GM21737 (cell line): ENCODE data around the gene SMG7.
"Not testable (repeated sequence)": the region's sequence is repeated elsewhere in the genome, so short reads cannot be mapped to it uniquely, and the experiment has no call there.

ENCODE experiments used
- ATAC-seq: cut with Tn5 transposase; IDR thresholded peaks from one replicate; pipeline ENCODE4 v1.9.1; 2021; ENCODE audit warnings: mild to moderate bottlenecking, moderate library complexity; ENCODE audit not compliant: unreplicated experiment

The SMG7 gene, protein sequence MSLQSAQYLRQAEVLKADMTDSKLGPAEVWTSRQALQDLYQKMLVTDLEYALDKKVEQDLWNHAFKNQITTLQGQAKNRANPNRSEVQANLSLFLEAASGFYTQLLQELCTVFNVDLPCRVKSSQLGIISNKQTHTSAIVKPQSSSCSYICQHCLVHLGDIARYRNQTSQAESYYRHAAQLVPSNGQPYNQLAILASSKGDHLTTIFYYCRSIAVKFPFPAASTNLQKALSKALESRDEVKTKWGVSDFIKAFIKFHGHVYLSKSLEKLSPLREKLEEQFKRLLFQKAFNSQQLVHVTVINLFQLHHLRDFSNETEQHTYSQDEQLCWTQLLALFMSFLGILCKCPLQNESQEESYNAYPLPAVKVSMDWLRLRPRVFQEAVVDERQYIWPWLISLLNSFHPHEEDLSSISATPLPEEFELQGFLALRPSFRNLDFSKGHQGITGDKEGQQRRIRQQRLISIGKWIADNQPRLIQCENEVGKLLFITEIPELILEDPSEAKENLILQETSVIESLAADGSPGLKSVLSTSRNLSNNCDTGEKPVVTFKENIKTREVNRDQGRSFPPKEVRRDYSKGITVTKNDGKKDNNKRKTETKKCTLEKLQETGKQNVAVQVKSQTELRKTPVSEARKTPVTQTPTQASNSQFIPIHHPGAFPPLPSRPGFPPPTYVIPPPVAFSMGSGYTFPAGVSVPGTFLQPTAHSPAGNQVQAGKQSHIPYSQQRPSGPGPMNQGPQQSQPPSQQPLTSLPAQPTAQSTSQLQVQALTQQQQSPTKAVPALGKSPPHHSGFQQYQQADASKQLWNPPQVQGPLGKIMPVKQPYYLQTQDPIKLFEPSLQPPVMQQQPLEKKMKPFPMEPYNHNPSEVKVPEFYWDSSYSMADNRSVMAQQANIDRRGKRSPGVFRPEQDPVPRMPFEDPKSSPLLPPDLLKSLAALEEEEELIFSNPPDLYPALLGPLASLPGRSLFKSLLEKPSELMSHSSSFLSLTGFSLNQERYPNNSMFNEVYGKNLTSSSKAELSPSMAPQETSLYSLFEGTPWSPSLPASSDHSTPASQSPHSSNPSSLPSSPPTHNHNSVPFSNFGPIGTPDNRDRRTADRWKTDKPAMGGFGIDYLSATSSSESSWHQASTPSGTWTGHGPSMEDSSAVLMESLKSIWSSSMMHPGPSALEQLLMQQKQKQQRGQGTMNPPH

DNA sequence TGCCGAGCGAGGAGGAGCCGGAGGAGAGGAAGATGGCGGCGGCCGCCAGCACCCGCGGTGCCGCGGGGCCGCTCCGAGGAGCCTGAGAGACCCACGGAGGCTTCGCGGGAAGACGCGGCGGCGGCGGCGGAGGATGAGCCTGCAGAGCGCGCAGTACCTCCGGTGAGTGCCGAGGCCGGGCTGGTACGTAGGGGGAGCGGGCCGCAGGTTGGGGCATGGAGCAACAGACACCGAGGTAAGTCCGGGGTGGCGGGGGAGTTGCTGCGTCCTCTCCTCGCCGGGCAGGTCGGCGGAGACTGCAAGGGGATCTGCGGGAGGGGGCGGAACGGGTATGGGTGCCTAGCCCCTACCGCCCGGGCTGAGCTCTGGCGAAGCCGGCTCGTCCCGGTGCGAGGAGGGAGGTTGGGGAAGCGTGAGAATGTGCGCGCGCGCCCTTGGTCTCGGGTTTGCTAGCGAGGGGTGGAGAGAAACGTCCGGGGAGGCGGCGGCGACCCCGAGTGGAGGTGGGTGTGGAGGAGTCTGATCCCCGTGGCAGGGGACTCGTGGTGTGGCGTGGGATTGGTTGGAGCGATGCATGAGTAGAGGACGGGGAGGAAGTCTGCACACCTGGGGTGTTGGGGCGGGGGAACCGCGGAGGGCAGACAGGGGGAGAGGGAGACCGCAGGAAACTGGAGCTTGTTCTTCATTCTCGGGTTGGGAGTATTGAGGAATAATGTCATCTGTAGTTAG, at the start of gene SMG7:
TSS of gene SMG7 (plus strand) at position 12 of the 729 bp plus-strand sequence. CDS start at position 134, 122 bp downstream.
- peak; percentile 18 for ATAC-seq

DNA sequence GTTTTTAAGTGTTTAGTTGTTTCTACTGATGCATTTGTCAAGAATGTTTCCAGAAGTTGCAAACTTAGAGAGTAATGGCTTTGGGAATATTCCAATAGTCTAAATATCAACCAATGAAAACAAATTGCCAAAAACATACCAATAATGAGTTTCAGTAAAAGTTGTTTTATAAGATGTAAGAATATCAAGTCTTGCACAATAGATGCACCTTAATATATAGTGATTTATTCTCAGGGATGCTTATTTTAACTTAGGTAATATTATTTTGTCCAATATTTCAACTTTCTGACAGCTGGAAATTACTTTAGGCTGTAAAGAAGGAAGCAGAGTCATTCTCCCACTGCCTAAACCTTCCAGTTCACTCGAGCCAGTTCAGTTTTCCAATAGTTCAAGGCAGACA, 48.8 kb upstream of the SMG7 start:
- ATAC-seq = no peak

DNA sequence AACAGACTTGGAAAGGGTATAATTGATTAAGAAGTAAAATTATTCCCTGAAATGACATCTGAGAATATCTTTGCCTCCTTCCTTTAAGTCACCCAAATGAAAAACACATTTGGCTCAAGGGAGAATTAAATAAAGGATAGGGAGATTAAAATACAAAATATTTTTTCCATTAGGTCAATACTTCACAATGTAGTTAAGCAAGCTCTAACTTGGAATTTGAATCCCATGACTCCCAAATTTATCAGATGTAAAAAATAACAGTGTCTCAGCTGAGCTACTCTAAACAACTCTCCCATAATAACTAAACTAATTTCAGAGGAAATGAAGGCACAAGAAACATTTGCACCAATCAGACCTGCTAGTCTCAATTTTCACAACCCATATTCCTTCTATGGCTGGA, 47.6 kb upstream of the SMG7 start:
- no peak for ATAC-seq

DNA sequence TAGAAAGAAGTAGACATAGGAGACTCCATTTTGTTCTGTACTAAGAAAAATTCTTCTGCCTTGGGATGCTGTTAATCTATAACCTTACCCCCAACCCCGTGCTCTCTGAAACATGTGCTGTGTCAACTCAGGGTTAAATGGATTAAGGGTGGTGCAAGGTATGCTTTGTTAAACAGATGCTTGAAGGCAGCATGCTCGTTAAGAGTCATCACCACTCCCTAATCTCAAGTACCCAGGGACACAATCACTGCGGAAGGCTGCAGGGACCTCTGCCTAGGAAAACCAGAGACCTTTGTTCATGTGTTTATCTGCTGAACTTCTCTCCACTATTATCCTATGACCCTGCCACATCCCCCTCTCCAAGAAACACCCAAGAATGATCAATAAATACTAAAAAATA, 44.7 kb upstream of the SMG7 start:
- not testable (repeated sequence) for ATAC-seq

DNA sequence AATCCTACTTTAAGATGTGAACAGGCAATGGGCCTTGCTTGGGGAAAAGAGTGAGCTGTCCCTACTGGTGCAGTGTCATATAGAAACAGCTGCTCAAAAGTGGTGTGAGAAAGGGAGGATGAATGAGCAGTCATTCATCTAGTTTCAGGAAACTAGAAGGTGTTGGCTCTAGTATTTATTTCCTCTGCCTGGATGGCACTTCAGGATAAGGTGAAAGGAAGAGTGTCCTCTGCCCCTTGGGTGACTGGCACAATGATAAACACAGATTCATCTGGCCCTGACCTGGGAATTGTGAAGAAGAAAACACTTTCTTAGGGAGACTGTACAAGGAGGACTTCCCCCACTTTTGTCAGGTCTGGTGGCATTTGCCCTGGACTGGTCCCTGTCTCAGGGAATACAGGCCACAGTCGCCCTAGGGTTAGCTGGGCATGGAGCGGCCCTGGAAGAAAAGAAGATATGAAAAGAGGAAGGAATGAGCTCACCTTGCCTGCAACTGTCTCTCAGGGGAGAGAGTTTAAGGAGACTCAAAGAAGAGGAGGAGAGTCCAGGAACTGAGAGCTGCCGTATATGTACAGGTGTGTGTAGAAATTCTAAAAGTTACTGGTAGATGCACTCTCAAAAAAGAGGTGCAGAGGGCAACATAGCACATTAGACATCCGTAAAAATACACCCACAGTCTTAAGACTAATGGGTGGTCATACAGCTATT, 40.3 kb upstream of the SMG7 start:
- no peak for ATAC-seq

DNA sequence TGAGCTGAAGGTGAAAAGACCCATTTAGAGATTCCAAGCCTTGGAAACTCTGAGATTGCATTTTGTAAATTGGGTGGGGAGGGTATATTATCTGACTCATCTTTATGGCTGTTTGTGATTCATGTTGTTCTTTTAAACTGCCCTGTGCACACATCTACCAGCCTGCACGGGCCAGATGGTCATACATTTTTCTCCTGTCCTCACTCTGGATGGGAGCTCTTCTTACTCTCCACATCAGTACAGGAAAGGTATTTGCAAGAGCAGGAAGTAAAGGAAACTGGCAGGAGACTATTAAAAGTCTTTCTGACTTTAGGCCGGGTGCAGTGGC, 39.8 kb upstream of the SMG7 start:
- no peak for ATAC-seq

DNA sequence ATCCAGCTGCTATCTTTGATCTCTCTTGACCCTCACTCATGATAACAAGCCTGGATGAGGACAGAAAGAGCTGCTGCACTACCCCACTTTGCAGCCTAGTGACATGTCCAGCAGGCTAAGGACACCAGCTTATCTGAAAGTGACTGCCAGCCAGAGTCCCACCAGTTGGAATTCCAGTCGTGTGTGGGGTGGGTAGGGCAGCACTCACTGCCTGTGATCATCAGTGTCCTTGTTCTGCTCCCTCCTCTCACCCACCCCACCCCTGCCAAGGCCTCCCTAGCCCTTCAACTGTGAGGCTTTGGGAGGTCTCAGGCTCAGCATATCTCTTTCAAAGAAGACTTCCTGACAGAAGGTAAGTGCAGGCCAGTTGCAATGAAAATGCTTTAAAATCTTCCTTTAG, 38.6 kb upstream of the SMG7 start:
- ATAC-seq = no peak

DNA sequence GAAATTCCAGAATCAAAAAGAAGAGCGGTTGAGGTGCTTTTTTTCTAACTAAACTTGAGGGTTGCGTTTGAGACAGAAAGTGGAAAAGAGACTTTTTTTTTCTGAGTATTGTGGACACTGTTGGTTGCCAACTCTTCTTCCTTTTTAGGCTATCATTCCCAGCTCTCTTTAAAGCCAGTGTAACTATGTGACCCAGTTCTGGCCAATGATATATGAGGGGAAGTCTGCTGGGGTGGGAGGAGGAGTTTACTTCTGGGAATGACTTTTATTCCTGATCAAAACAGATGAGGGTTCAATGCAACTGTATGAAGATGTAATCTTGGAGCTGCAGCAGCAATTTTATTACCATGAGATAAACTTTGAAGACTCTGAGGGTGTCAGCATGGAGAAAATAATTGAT, 36.8 kb upstream of the SMG7 start:
- no peak for ATAC-seq

DNA sequence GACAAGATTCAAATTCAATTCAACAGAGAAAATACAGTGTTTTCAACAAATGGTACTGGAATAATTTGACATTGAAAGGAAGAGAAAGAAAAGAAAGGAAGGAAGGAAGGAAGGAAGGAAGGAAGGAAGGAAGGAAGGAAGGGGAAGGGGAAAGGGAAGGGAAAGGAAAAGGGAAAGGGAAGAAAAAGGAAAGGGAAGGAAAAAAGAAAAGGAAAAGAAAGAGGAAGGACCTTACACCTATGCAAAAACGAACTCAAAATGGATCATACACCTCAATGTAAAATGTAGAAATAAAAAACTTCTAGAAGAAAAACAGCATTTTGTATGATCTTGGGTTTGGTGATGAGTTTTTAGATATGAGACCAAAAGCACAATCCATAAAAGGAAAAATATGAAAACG, 34.2 kb upstream of the SMG7 start:
- no peak for ATAC-seq

DNA sequence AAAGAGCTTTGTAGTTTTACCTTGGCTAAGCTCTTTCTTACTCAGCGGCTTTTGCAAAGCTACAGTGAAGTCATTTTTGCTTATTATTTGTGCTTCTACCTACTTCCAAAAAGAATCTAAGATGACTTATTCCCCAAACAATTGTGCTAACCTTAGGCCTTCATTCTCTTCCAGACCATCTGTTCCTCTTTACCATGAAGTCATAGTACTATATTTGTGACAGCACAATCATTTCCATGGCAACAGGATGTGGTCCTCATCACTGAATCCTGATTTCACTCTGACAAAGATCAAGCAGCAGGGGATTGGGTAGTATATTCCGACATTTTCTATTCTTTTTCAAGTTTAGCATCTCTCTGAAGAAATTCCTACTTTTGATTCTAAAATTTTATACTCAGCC, 29.3 kb upstream of the SMG7 start:
- no peak for ATAC-seq

DNA sequence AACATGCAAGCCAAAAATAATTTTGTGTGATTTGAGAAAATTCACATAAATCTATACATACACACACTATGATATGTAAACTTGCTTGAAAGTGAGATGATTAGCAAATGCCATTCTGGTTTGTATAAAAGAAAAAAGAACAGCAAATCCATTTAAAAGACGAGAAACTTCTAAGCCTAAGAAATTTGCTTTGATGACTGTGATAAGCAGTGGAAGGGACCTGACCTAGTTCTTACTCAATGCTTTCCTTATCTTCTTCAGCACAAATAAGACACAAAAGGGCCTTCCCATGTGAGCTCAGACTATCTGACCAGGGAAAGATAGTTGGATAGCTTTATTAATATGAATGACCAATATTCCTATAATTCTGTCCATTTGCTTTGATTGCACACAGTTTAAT, 28.8 kb upstream of the SMG7 start:
- no peak for ATAC-seq

DNA sequence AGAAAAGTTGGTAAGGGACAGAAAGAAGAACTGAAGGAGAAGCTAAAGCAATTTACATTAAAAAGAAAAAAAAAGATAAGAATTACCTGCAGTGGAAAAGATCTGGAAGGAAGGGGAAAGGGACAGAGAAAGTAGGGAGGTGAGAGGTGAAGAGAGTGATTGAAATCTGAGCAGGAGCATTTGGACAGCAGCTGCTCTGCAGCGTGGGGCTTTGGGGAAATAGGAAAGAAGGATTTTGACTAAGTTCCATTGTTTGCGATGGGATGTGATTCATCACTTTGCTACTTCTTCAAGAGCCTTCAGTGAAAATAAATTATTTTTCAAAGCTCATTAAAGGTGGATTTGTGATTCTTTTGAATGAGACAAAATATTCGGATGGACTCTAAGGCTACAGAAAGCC, 28.1 kb upstream of the SMG7 start:
- ATAC-seq = no peak

DNA sequence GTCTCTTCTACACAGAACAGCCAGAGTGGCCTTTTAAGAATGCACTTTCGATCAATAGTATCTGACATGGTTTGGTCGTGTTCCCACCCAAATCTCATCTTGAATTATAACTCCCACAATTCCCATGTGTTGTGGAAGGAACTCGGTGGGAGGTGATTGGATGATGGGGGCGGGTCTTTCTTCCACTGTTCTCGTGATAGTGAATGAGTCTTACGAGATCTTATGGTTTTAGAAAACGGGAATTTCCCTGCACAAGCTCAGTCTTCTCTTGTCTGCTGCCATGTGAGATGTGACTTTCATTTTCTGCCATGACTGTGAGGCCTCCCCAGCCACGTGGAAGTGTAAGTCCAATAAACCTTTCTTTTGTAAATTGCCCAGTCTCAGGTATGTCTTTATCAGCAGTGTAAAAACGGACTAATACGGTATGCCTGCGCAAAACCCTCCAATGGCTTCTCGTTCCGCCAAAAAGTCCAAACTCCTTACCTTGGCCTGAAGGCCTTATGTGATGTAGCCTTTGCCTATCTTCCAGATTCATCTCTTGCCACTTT, 23.0 kb upstream of the SMG7 start:
- no peak for ATAC-seq

DNA sequence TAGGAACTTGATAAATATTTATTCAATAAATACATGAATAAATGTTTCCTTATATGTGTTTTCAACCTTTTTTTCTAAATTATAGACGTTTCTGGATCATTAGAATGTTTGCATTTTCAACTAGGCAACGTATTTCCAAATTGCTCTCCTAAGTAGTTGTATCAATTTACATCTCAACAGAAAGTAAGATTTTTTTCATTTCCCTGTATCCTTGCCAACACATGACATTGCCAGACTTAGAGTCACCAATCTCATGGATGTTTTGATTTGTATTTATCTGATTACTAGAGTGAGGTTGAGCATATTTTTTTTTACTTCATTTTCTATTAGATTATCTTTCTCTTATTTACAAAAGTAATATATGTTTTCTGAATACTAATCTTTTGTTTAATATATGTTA, 22.2 kb upstream of the SMG7 start:
- no peak for ATAC-seq

DNA sequence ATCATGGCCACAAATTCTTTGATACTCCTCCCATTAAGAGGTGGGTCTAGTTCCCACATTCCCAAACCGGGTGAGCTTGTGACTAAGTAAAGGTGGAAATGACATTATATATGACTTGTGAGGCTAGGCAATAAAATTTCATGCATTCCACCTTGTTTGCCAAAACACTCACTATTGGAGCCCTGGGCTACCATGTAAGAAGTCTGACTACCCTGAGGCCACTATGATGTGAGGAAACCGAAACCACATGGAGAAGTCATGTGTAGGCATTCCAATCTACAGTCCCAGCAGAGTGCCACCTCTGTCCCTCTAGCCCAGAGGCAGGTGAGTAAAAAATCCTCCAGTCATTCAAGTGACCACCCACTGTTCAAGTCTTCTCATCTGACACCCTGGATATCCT, 17.9 kb upstream of the SMG7 start:
- no peak for ATAC-seq

DNA sequence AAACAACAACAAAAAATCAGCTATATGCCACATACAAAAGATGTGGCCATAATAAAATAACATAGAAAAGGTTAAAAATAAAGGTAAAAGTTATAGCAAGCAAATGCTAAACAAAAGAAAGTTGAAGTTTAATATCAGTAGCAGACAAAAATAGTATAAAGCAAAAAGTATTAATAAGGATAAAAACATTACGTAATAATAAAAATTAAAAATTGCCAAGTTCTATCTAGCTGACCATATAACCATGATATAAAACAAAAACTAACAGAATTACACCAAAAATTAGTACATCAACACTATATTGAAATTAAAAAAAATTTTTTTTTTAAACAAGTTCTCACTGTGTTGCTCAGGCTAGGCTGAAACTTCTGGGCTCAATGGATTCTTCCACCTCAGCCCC, 15.5 kb upstream of the SMG7 start:
- no peak for ATAC-seq

DNA sequence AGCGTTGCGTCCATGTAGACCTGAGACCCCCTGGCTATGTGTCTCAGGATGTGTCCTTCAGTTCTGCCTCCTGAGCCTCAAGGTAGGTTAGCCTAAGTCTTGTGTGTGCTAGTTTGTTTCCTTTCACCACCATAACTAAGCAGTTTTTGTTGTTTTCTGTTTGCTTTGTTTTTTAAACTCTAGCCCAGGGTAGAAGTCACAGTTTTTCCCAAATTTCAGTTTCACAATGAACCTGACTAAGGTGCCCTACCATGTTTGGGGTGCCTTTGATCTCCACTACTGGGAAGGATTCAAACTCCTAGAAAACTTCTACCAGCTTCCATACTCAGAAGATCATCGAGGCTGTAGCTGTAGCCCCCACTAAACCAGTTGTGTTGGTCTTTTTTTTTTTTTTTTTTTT, 14.8 kb upstream of the SMG7 start:
- ATAC-seq = no peak

DNA sequence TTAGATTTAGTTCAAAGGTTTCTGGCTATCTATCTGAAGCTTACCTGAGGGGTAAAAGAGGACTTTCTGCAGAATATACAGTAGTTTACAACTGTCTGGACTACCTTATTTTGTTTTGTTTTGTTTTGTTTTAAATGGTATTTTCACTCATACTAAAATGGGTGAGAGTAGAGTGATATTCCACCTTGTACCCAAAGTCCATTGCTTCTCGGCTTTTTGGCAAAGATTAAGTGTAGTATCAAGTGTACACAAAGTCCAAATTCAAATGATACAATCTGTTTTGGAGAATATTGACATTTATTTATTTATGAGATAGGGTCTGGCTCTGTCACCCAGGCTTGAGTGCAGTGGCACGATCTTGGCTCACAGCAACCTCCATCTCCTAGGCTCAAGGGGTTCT, 11.7 kb upstream of the SMG7 start:
- no peak for ATAC-seq

DNA sequence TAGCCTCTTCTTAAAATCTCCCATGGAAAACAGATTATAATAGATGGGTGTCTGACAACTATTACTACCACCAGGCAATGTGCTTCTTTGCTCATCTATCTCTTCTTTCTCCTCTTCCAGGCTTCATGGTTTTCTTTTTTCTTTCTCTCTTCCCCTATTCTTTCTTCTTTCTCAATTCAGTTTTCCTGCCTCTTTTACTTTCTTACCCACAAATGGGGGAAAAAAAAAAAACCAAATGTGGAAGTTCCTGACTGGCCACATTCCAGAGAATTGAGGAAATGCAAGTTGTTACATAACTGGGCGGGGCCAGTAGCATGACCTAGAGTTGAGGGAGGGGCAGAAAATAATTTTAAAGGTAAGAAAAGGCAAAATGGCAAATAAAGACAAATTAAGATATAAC, 10.9 kb upstream of the SMG7 start:
- no peak for ATAC-seq

DNA sequence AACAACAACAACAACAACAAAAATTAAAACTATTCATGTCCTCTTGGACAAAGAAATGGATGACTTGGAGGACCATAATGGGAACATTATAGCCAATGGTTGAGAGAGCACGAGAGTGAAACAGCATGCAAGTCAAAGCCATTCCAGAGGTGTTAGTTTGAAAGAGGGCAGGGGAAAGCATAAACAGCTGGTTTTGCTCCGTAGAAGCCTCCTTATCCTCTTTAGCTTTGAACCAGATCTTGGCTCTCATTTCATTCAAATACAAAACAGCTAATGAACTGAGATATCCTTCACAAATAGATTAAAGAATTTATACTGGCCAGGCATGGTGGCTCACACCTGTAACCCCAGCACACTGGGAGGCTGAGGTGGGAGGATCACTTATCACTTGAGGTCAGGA, 8.7 kb upstream of the SMG7 start:
- ATAC-seq = no peak
